Measurements from ENCODE around the gene PDE8A. TPM values are rescaled to one million over a fixed set of nuclear protein-coding genes. Genes with fewer than 3 reads are reported as not detected.

Gene PDE8A
- total RNA-seq, 1 donor from 2014 or later = 43.4 TPM

DNA sequence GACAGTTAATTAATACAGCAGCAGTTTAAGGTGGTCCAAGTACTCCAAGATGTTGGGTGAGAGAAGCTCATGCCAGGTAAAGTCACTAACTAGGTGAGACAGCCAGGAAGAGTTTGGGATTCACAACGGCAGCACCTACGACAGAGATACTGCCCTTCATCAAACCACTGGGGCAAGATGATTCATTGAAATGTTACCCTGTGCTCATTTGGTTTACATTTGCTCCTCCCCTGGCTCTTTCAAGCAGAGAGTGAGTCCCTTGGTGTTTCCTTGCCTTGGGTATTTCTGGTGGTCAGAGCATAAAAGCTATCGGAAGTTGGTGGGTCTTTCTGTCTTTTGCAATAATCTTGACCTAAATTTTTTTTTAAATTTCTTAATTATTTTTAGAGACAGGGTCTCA is 19.9 kb upstream of the PDE8A start:
- Mint-ChIP-seq H3K27me3 (ENCODE audit: unreplicated experiment) (peaks cover 3% of the 10 kb centered on the region), H3K4me3 (ENCODE audit: unreplicated experiment) (no peak overlapping the region), H3K4me1 (ENCODE audit: unreplicated experiment) (peaks cover 14% of the 10 kb centered on the region), H3K36me3 (ENCODE audit: low read depth, unreplicated experiment) (peaks cover 8% of the 10 kb centered on the region), H3K9me3 (ENCODE audit: unreplicated experiment) (peaks cover 4% of the 10 kb centered on the region), H3K27ac (ENCODE audit: unreplicated experiment) (no peak overlapping the region)
- no peak for DNase-seq (ENCODE audit: low spot score)
- TF ChIP-seq, protein P1, sequence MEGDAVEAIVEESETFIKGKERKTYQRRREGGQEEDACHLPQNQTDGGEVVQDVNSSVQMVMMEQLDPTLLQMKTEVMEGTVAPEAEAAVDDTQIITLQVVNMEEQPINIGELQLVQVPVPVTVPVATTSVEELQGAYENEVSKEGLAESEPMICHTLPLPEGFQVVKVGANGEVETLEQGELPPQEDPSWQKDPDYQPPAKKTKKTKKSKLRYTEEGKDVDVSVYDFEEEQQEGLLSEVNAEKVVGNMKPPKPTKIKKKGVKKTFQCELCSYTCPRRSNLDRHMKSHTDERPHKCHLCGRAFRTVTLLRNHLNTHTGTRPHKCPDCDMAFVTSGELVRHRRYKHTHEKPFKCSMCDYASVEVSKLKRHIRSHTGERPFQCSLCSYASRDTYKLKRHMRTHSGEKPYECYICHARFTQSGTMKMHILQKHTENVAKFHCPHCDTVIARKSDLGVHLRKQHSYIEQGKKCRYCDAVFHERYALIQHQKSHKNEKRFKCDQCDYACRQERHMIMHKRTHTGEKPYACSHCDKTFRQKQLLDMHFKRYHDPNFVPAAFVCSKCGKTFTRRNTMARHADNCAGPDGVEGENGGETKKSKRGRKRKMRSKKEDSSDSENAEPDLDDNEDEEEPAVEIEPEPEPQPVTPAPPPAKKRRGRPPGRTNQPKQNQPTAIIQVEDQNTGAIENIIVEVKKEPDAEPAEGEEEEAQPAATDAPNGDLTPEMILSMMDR (IDR thresholded peaks at IDR 0.05; ENCODE audit: unreplicated experiment) = no peak

DNA sequence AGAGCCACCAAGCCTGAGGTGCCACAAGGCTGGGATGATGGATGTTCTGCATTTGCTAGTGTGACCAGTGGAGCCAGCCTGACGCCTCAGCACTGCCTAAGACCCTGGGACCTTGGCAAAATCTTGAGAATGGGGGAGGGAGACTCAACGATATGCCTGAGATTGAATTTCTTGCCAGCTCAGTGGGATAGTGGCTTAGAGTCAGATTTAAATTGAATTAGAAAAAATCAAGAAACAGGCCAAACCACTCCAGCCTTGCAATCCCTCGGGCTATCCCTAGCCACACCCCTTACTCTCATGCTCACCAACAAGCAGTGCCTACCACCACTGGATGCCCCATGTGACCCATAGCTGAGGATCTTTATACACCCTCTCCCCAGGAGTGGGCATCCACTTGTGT is 18.7 kb upstream of the PDE8A start:
- peaks cover 13% of the 10 kb centered on the region for H3K4me1 Mint-ChIP-seq (ENCODE audit: unreplicated experiment)
- H3K4me3 Mint-ChIP-seq (ENCODE audit: unreplicated experiment) = no peak overlapping the region
- peaks cover 4% of the 10 kb centered on the region for H3K9me3 Mint-ChIP-seq (ENCODE audit: unreplicated experiment)
- no peak overlapping the region for H3K27ac Mint-ChIP-seq (ENCODE audit: unreplicated experiment)
- no peak for DNase-seq (ENCODE audit: low spot score)
- peaks cover 14% of the 10 kb centered on the region for H3K36me3 Mint-ChIP-seq (ENCODE audit: low read depth, unreplicated experiment)
- TF ChIP-seq, protein P1 (IDR thresholded peaks at IDR 0.05; ENCODE audit: unreplicated experiment) = no peak
- peaks cover 3% of the 10 kb centered on the region for H3K27me3 Mint-ChIP-seq (ENCODE audit: unreplicated experiment)

DNA sequence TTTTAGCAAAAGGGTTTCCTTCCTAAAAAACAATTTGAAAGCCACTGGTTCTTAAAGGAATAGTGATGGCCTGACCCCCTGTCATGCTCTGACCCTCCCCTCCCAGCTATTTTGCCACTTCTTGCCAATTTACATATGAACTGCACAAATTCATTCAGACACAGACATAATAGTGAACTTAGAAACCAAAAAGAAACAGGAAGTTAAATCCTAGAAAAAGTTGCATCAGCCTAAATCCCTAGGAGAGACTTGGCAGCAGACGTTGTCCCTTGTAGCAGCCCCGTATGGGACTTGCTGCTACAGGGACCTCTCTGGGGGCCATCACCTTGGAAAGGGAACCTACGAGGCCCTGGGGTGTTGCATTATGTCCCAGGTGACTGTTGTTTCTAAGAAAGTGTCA is 14.3 kb upstream of the PDE8A start:
- Mint-ChIP-seq H3K4me1 (ENCODE audit: unreplicated experiment) (no peaks in the 10 kb centered on the region), H3K36me3 (ENCODE audit: low read depth, unreplicated experiment) (peaks cover 14% of the 10 kb centered on the region), H3K27ac (ENCODE audit: unreplicated experiment) (no peak overlapping the region), H3K4me3 (ENCODE audit: unreplicated experiment) (peak overlapping the region; percentile 59), H3K9me3 (ENCODE audit: unreplicated experiment) (peaks cover 4% of the 10 kb centered on the region), H3K27me3 (ENCODE audit: unreplicated experiment) (peaks cover 2% of the 10 kb centered on the region)
- DNase-seq (ENCODE audit: low spot score) = no peak
- TF ChIP-seq, protein P1 (IDR thresholded peaks at IDR 0.05; ENCODE audit: unreplicated experiment) = no peak

DNA sequence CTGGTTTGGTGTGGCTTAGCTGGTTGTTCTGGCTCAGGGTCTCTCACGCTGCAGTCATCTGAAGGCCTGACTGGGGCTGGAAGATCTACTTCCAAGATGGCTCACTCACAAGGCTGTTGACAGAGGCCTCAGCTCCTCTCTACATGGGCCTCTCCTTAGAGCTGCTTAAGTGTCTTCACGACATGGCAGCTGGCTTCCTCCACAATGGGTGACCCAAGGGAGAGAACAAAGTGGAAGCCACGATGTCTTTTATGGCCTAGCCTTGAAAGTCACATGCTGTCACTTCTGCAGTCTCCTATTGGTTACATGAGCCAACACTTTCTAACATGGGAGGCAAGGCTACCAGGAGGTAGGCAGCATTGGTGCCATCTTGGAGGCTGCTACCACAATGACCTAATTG is 13.4 kb upstream of the PDE8A start:
- H3K4me1 Mint-ChIP-seq (ENCODE audit: unreplicated experiment) = no peaks in the 10 kb centered on the region
- TF ChIP-seq, protein P1 (IDR thresholded peaks at IDR 0.05; ENCODE audit: unreplicated experiment) = no peak
- no peak for DNase-seq (ENCODE audit: low spot score)
- H3K4me3 Mint-ChIP-seq (ENCODE audit: unreplicated experiment) = no peak overlapping the region
- no peaks in the 10 kb centered on the region for H3K27me3 Mint-ChIP-seq (ENCODE audit: unreplicated experiment)
- H3K27ac Mint-ChIP-seq (ENCODE audit: unreplicated experiment) = no peak overlapping the region
- peaks cover 14% of the 10 kb centered on the region for H3K36me3 Mint-ChIP-seq (ENCODE audit: low read depth, unreplicated experiment)
- peaks cover 4% of the 10 kb centered on the region for H3K9me3 Mint-ChIP-seq (ENCODE audit: unreplicated experiment)

DNA sequence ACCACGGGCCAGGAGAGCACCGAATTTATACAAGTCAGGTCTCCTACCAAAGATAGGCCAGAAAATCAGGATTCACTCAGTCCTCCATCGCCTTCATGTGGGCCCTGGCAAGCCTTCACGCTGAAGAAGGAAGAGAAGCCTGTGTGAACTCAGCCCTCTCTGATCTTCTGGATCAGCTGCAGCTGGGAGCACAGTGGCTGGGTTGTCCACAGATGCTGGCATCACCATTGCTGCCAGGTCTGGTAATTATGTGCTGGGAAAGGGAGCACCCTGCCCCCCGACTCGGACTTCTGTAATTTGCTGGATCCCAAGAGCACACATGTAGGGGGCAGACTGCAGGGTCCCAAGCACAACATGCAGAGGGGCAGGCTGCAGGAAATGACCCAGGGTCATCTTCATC is 12.4 kb upstream of the PDE8A start:
- Mint-ChIP-seq H3K36me3 (ENCODE audit: low read depth, unreplicated experiment) (peaks cover 14% of the 10 kb centered on the region), H3K4me3 (ENCODE audit: unreplicated experiment) (no peak overlapping the region), H3K27me3 (ENCODE audit: unreplicated experiment) (no peaks in the 10 kb centered on the region)

More for the DNA sequence above, 12.4 kb upstream of the PDE8A start:
- Mint-ChIP-seq H3K9me3 (ENCODE audit: unreplicated experiment) (no peaks in the 10 kb centered on the region), H3K4me1 (ENCODE audit: unreplicated experiment) (no peaks in the 10 kb centered on the region), H3K27ac (ENCODE audit: unreplicated experiment) (no peak overlapping the region)
- TF ChIP-seq, protein P1 (IDR thresholded peaks at IDR 0.05; ENCODE audit: unreplicated experiment) = no peak
- no peak for DNase-seq (ENCODE audit: low spot score)

All from endothelial cell (in vitro differentiated cells).